HCT116 (cell line): ENCODE results near the gene EEF1A2. TPM values are rescaled to one million over a fixed set of nuclear protein-coding genes. Genes with fewer than 3 reads are reported as not detected.

Experiments
- ATAC-seq: fragments of 200-7000 bp; cut with Tn5 transposase; 2 replicates; pipeline ENCODE4 v1.9.1; 2020; ENCODE audit warnings: mild to moderate bottlenecking, moderate library complexity
- BruUV-seq: library from RNA; stranded (reverse); fragments of 400-500 nt; replicated peaks from 2 replicates; lab custom pipeline; 2021; lab: Mats Ljungman, UMichigan
- CTCF ChIA-PET: fragments of 300-600 bp; sonication (Branson Sonifier 250); formaldehyde crosslinking; loops from one replicate; lab custom pipeline; 2021; ENCODE audit warnings: antibody characterized with exemption; lab: Charles Lee
- POLR2A ChIA-PET: fragments of 300-600, 350-600 bp; sonication (Branson Sonifier 250); formaldehyde crosslinking; loops from one replicate; lab custom pipeline; 2021; ENCODE audit warnings: antibody characterized with exemption; lab: Charles Lee
- RAD21 ChIA-PET, 2 experiments: fragments of 300-600 bp; sonication (Branson Sonifier 250); formaldehyde crosslinking; loops; one replicate each; lab custom pipeline; 2023; ENCODE audit warnings: low total read pairs in 2 of 2; ENCODE audit not compliant: uncharacterized antibody in 2 of 2, unreplicated experiment in 2 of 2, low non-redundant PET in 1 of 2; lab: Charles Lee
- DNase-seq: peaks from one replicate; pipeline ENCODE4 v3.0.0-alpha.2; 2010; ENCODE audit warnings: low read depth, low spot score
- H2AFZ ChIP-seq: fragments of 200-600 bp; shearing (Covaris generic), sonication (generic); 2 replicates; pipeline ENCODE4 v1.6.1; 2017; ENCODE audit warnings: low read depth, mixed run types, mixed read lengths, antibody characterized with exemption, low read length; ENCODE audit not compliant: poor library complexity, severe bottlenecking
- H3K27ac ChIP-seq: 2 replicates; pipeline ENCODE4 v1.5.1; 2012; ENCODE audit warnings: low read depth, low read length
- H3K27me3 ChIP-seq: fragments of 200-600 bp; sonication (generic); 2 replicates; pipeline ENCODE4 v1.6.1; 2016; ENCODE audit warnings: mixed run types, low read length, mixed read lengths; ENCODE audit not compliant: insufficient read depth
- H3K36me3 ChIP-seq, 2 experiments: fragments of 200-500 bp in 1 of 2; fragments of 200-600 bp in 1 of 2; sonication (Bioruptor generic) in 1 of 2; sonication (generic) in 1 of 2; 2 replicates each; pipeline versions ENCODE4 v1.5.1 to v1.6.1; 2014 to 2016; ENCODE audit warnings: low read length in 2 of 2, inconsistent platforms in 1 of 2, mixed read lengths in 1 of 2, mixed run types in 1 of 2; ENCODE audit not compliant: insufficient read depth in 2 of 2, control insufficient read depth in 1 of 2
- H3K4me1 ChIP-seq, 2 experiments: fragments of 200-600 bp in 1 of 2; sonication (generic) in 1 of 2; 2 replicates each; pipeline versions ENCODE4 v1.5.1 to v1.6.1; 2012 to 2017; ENCODE audit warnings: low read length in 2 of 2, inconsistent platforms in 1 of 2, mild to moderate bottlenecking in 1 of 2, mixed read lengths in 1 of 2, mixed run types in 1 of 2, moderate library complexity in 1 of 2; ENCODE audit not compliant: insufficient read depth in 2 of 2, control insufficient read depth in 1 of 2
- H3K4me2 ChIP-seq: fragments of 200-600 bp; sonication (generic); 2 replicates; pipeline ENCODE4 v1.6.1; 2017; ENCODE audit warnings: mixed run types, low read length, mixed read lengths
- H3K4me3 ChIP-seq, 2 experiments: fragments of 200-600 bp in 1 of 2; sonication (generic) in 1 of 2; replicated peaks in 1 of 2; 2 replicates each; pipeline ENCODE4 v1.5.1; 2011 to 2016; ENCODE audit warnings: low read length in 2 of 2, control low read depth in 1 of 2, low read depth in 1 of 2, mild to moderate bottlenecking in 1 of 2, mixed read lengths in 1 of 2, mixed run types in 1 of 2
- H3K79me2 ChIP-seq: fragments of 200-600 bp; sonication (generic); 2 replicates; pipeline ENCODE4 v1.6.1; 2017; ENCODE audit warnings: mild to moderate bottlenecking, mixed run types, low read length, moderate library complexity, mixed read lengths; ENCODE audit not compliant: insufficient read depth
- H3K9ac ChIP-seq: fragments of 200-600 bp; sonication (generic); 2 replicates; pipeline ENCODE4 v1.6.1; 2016; ENCODE audit warnings: low read length, mixed read lengths
- H3K9me2 ChIP-seq: fragments of 200-600 bp; sonication (generic), shearing (Covaris generic); 2 replicates; pipeline ENCODE4 v1.6.1; 2017; ENCODE audit warnings: mixed run types, mild to moderate bottlenecking, moderate library complexity; ENCODE audit not compliant: insufficient read depth
- H3K9me3 ChIP-seq, 2 experiments: fragments of 200-500 bp in 1 of 2; fragments of 200-600 bp in 1 of 2; sonication (Bioruptor generic) in 1 of 2; sonication (generic) in 1 of 2; 2 replicates each; pipeline ENCODE4 v1.6.1; 2014 to 2017; ENCODE audit warnings: low read length in 2 of 2, mixed read lengths in 2 of 2, inconsistent platforms in 1 of 2, low read depth in 1 of 2, mild to moderate bottlenecking in 1 of 2, mixed run types in 1 of 2, moderate library complexity in 1 of 2; ENCODE audit not compliant: control insufficient read depth in 1 of 2, insufficient read depth in 1 of 2
- H4K20me1 ChIP-seq: fragments of 200-600 bp; sonication (generic), shearing (Covaris generic); 2 replicates; pipeline ENCODE4 v1.6.1; 2017; ENCODE audit warnings: mixed run types, mild to moderate bottlenecking, moderate library complexity; ENCODE audit not compliant: insufficient read depth
- ATF3 ChIP-seq: IDR thresholded peaks from 2 replicates; pipeline ENCODE4 v1.6.1; 2012
- ELF1 ChIP-seq: IDR thresholded peaks from 2 replicates; pipeline ENCODE4 v1.6.1; 2012; ENCODE audit warnings: low read depth, borderline replicate concordance
- FOSL1 ChIP-seq: IDR thresholded peaks from 2 replicates; pipeline ENCODE4 v1.6.1; 2012; ENCODE audit warnings: low read depth
- JUND ChIP-seq: IDR thresholded peaks from 2 replicates; pipeline ENCODE4 v1.6.1; 2012
- RAD21 ChIP-seq: IDR thresholded peaks from 2 replicates; pipeline ENCODE4 v1.6.1; 2012; ENCODE audit warnings: low read depth, mild to moderate bottlenecking
- ZFX ChIP-seq: fragments of 450-650 bp; IDR thresholded peaks from 2 replicates; pipeline ENCODE4 v1.6.1; 2017
- intact Hi-C: fragments of 100-400 bp; cut with micrococcal nuclease; formaldehyde crosslinking; loops from 2 replicates; pipeline ENCODE4 v1.10.0; 2022
- total RNA-seq: library from RNA; stranded (reverse); gene quantifications from one replicate; pipeline ENCODE4 v1.2.1, GENCODE V29; 2021; ENCODE audit not compliant: unreplicated experiment

EEF1A2 gene
- total RNA-seq, 1 experiment from 2014 or later, result 454 TPM

- intact Hi-C loops, result no loop called here
- H3K27ac ChIP-seq, result peak overlapping the region; percentile 72
- POLR2A ChIA-PET, result interaction anchor here (1.0 to 1.1 kb wide), 2 partner anchors 10 to 13 kb away, joined by 3 to 5 read pairs; no protein-coding TSS in a partner anchor
These were observed 42.5 kb upstream of the EEF1A2 start for GRCh38 chr20:63541371-63541770.

GRCh38 chr20:63540417-63541186 is 41.7 kb upstream of the EEF1A2 start:
- H3K27me3 ChIP-seq, result no peaks in the 10 kb centered on the region
- no peaks in the 10 kb centered on the region for H3K9me2 ChIP-seq
- no peak overlapping the region for H3K9ac ChIP-seq
- H3K36me3 ChIP-seq, result no peaks in the 10 kb centered on the region
- H3K4me1 ChIP-seq, result peaks cover 52 to 95% of the 10 kb centered on the region in 2 experiments
- intact Hi-C loops, result no loop called here
- ChIA-PET CTCF (interaction anchor here (3.3 kb wide), 1 partner anchor 433 kb away, joined by 30 read pairs; no protein-coding TSS in a partner anchor), RAD21 (no interaction called here), POLR2A (no interaction called here)
- DNase-seq (no peak), ATAC-seq (no peak)
- H4K20me1 ChIP-seq, result no peaks in the 10 kb centered on the region
- H3K4me3 ChIP-seq, result peak overlapping the region in 1 of 2 experiments; percentile 64; a peak in 3 of 4 replicates
- TF ChIP-seq ELF1 (no peak), JUND (no peak)
- H3K4me2 ChIP-seq, result peak overlapping the region; percentile 76
- no peaks in the 10 kb centered on the region for H3K9me3 ChIP-seq
- no peaks in the 10 kb centered on the region for H3K79me2 ChIP-seq
- H3K27ac ChIP-seq, result peak overlapping the region; percentile 72; the same call in 1 of the 2 replicates
- no TSS peak for BruUV-seq
- H2AFZ ChIP-seq, result no peak overlapping the region

More at GRCh38 chr20:63541371-63541770, 42.5 kb upstream of the EEF1A2 start:
- ATAC-seq (no peak), DNase-seq (no peak)
- Histone ChIP-seq H3K9ac (peak overlapping the region; percentile 67), H3K27me3 (no peaks in the 10 kb centered on the region), H3K79me2 (no peaks in the 10 kb centered on the region), H3K9me2 (no peaks in the 10 kb centered on the region), H3K4me2 (peak overlapping the region; percentile 76), H2AFZ (no peak overlapping the region), H3K9me3 (no peaks in the 10 kb centered on the region), H3K4me1 (peaks cover 53 to 97% of the 10 kb centered on the region in 2 experiments), H3K36me3 (no peaks in the 10 kb centered on the region), H3K4me3 (peak overlapping the region; percentile 59 to 64), H4K20me1 (no peaks in the 10 kb centered on the region)
- ChIA-PET RAD21 (interaction anchor here in 1 of 2 experiments (0.5 kb wide), 1 partner anchor 87 kb away, joined by 4 read pairs; no protein-coding TSS in a partner anchor), CTCF (interaction anchor here (0.6 to 1.1 kb wide), 2 partner anchors 439 to 534 kb away, joined by 3 to 7 read pairs; partner anchors contain the start of gene PRPF6)
- no peak for TF ChIP-seq FOSL1
- no peak for TF ChIP-seq RAD21
- TF ChIP-seq ATF3, result no peak
- no peak for TF ChIP-seq ZFX
- TSS peak; percentile 61 for BruUV-seq
